Measurements from ENCODE around the gene CRLF2. TPM values are rescaled to one million over a fixed set of nuclear protein-coding genes. Genes with fewer than 3 reads are reported as not detected.
A peak's percentile ranks its signal among the peaks of the same experiment; 100 is the strongest.

The CRLF2 gene
- total RNA-seq, 1 donor from 2014 or later, result not detected

DNA sequence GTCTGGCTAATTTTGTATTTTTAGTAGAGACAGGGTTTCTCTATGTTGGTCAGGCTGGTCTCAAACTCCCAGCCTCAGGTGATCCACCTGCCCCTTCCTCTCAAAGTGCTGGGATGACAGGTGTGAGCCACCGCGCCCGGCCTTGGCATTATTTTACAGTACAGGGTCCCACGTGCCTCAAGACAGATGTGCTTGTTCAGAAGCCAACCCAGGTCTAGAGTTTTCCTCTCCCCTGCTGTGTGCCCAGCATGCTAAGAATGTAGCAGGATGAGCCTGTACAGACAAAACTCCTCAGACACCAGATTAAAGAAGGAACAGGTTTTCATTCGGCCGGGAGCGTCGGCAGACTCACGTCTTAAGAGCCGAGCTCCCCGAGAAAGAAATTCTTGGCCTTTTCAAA is 42.2 kb downstream of the CRLF2 start:
- no peak overlapping the region for H3K4me3 Mint-ChIP-seq (ENCODE audit: unreplicated experiment)
- no peaks in the 10 kb centered on the region for H3K36me3 Mint-ChIP-seq (ENCODE audit: unreplicated experiment)
- peaks cover 15% of the 10 kb centered on the region for H3K27me3 Mint-ChIP-seq (ENCODE audit: unreplicated experiment)
- peaks cover 8% of the 10 kb centered on the region for H3K4me1 Mint-ChIP-seq (ENCODE audit: unreplicated experiment)
- no peak overlapping the region for H3K27ac Mint-ChIP-seq (ENCODE audit: unreplicated experiment)
- no peaks in the 10 kb centered on the region for H3K9me3 Mint-ChIP-seq (ENCODE audit: unreplicated experiment)
- peak; percentile 68 for DNase-seq (ENCODE audit: extremely low spot score, unreplicated experiment)
- TF ChIP-seq, protein P1, sequence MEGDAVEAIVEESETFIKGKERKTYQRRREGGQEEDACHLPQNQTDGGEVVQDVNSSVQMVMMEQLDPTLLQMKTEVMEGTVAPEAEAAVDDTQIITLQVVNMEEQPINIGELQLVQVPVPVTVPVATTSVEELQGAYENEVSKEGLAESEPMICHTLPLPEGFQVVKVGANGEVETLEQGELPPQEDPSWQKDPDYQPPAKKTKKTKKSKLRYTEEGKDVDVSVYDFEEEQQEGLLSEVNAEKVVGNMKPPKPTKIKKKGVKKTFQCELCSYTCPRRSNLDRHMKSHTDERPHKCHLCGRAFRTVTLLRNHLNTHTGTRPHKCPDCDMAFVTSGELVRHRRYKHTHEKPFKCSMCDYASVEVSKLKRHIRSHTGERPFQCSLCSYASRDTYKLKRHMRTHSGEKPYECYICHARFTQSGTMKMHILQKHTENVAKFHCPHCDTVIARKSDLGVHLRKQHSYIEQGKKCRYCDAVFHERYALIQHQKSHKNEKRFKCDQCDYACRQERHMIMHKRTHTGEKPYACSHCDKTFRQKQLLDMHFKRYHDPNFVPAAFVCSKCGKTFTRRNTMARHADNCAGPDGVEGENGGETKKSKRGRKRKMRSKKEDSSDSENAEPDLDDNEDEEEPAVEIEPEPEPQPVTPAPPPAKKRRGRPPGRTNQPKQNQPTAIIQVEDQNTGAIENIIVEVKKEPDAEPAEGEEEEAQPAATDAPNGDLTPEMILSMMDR (IDR thresholded peaks at IDR 0.05), result no peak

DNA sequence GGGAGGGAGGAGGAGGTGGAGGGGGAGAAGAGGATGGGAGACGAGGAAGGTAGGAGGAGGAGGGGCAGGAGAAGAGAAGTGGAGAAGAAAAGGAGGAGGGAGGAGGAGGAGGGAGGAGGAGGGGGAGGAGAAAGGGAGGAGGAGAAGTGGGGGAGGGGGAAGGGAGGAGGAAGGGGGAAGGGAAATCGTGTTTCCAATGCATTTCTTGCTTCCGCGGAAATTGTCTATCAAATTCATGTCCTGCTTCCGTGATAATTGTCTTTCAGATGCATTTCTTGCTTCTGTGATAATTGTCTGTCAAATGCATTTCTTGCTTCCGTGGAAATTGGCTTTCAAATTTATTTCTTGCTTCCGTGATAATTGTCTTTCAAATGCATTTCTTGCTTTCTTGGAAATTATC is 43.3 kb downstream of the CRLF2 start:
- Mint-ChIP-seq H3K27ac (ENCODE audit: unreplicated experiment) (no peak overlapping the region), H3K4me1 (ENCODE audit: unreplicated experiment) (peaks cover 8% of the 10 kb centered on the region), H3K27me3 (ENCODE audit: unreplicated experiment) (peaks cover 15% of the 10 kb centered on the region), H3K36me3 (ENCODE audit: unreplicated experiment) (no peaks in the 10 kb centered on the region), H3K9me3 (ENCODE audit: unreplicated experiment) (no peaks in the 10 kb centered on the region), H3K4me3 (ENCODE audit: unreplicated experiment) (no peak overlapping the region)
- TF ChIP-seq, protein P1 (IDR thresholded peaks at IDR 0.05), result no peak
- DNase-seq (ENCODE audit: extremely low spot score, unreplicated experiment), result no peak

DNA sequence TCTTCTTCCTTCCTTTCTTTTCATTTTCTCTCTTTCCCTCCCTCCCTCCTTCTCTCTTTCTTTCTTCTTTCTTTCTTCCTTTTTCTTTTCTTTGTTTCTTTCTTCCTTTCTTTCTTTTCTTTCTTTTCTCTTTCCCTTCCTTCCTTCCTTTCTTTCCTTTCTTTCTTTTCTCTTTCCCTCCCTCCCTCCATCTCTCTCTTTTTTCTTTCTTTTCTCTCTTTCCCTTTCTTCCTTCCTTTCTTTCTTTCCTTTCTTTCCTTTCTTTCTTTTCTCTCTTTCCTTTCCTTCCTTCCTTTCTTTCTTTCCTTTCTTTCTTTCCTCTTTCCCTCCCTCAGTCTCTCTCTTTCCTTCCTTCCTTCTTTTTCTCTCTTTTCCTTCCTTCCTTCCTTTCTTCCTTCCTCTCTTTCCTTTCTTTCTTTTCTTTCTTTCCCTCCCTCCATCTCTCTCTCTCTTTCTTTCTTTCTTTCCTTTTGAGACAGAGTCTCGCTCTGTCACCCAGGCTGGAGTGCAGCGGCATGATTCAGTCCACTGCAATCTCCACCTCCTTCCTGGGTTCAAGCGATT is 44.4 kb downstream of the CRLF2 start:
- Mint-ChIP-seq H3K9me3 (ENCODE audit: unreplicated experiment) (no peaks in the 10 kb centered on the region), H3K27me3 (ENCODE audit: unreplicated experiment) (peaks cover 11% of the 10 kb centered on the region), H3K36me3 (ENCODE audit: unreplicated experiment) (no peaks in the 10 kb centered on the region), H3K27ac (ENCODE audit: unreplicated experiment) (no peak overlapping the region), H3K4me3 (ENCODE audit: unreplicated experiment) (no peak overlapping the region), H3K4me1 (ENCODE audit: unreplicated experiment) (peaks cover 8% of the 10 kb centered on the region)
- TF ChIP-seq, protein P1 (IDR thresholded peaks at IDR 0.05), result no peak
- DNase-seq (ENCODE audit: extremely low spot score, unreplicated experiment), result no peak

DNA sequence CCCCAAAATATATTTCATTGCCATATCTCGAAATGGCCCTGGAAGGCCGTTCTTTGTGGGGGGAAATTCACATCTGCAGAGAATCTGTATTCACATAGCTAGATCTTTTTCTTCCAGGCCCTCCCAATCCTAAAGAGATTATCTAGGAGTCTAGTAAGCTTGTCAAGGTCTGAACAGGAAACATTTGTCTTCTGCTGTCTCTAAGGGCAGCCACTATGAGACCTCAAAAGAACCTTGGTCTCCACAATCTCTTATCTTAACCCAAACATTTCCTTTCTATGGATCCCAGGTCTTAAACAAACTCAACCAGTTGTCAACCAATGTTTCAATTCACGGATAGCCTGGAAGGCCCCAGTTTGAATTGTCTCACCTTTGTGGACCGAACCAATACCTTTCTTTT is 45.0 kb downstream of the CRLF2 start:
- DNase-seq (ENCODE audit: extremely low spot score, unreplicated experiment), result no peak
- TF ChIP-seq, protein P1 (IDR thresholded peaks at IDR 0.05), result no peak
- no peak overlapping the region for H3K4me3 Mint-ChIP-seq (ENCODE audit: unreplicated experiment)
- no peaks in the 10 kb centered on the region for H3K9me3 Mint-ChIP-seq (ENCODE audit: unreplicated experiment)
- no peaks in the 10 kb centered on the region for H3K36me3 Mint-ChIP-seq (ENCODE audit: unreplicated experiment)
- H3K27ac Mint-ChIP-seq (ENCODE audit: unreplicated experiment), result no peak overlapping the region
- H3K4me1 Mint-ChIP-seq (ENCODE audit: unreplicated experiment), result peaks cover 8% of the 10 kb centered on the region
- peaks cover 11% of the 10 kb centered on the region for H3K27me3 Mint-ChIP-seq (ENCODE audit: unreplicated experiment)

DNA sequence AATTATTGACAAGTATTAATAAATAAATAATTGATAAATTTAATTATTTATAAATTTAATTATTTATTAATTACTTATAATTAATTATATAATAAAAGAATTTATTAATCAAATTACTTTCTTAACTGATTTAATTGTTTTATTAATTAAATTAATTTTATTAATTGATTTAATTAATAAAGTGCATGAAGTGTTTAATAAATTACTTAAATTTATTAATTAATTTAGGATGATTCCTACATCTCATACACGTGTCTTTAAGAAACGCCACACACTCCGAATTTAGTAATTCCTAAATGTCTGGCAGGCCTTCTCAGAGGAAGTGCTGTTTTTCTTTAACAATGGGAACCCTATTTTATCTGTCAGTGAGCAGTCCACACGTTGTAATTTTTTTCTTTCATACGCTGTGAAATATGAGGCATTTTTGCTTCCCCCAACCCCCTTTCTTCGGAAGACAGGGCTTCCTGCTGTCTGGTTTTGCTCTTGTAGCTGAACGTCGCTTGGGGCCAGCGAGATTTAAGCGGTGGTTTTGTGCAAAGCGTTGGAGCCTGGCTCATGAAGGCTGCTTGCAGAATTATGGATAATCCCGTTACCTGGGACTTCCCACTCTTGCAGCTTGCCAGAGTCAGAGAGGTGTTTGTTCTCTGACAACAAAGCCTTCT is 46.8 kb downstream of the CRLF2 start:
- H3K4me3 Mint-ChIP-seq (ENCODE audit: unreplicated experiment), result no peak overlapping the region
- peak; percentile 78 for DNase-seq (ENCODE audit: extremely low spot score, unreplicated experiment)
- no peaks in the 10 kb centered on the region for H3K36me3 Mint-ChIP-seq (ENCODE audit: unreplicated experiment)
- H3K9me3 Mint-ChIP-seq (ENCODE audit: unreplicated experiment), result no peaks in the 10 kb centered on the region
- H3K27me3 Mint-ChIP-seq (ENCODE audit: unreplicated experiment), result peaks cover 7% of the 10 kb centered on the region
- TF ChIP-seq, protein P1 (IDR thresholded peaks at IDR 0.05), result no peak
- no peak overlapping the region for H3K27ac Mint-ChIP-seq (ENCODE audit: unreplicated experiment)
- H3K4me1 Mint-ChIP-seq (ENCODE audit: unreplicated experiment), result peaks cover 7% of the 10 kb centered on the region

All from osteocyte (in vitro differentiated cells).